ENCODE results near the gene ITGA8. TPM values are rescaled to one million over a fixed set of nuclear protein-coding genes. Genes with fewer than 3 reads are reported as not detected.
"Not testable (repeated sequence)": the region's sequence is repeated elsewhere in the genome, so short reads cannot be mapped to it uniquely, and the experiment has no call there.

ITGA8 gene
- total and polyA plus RNA-seq, 12 donors = 4.7 to 46.0 (median 22.2) TPM

DNA sequence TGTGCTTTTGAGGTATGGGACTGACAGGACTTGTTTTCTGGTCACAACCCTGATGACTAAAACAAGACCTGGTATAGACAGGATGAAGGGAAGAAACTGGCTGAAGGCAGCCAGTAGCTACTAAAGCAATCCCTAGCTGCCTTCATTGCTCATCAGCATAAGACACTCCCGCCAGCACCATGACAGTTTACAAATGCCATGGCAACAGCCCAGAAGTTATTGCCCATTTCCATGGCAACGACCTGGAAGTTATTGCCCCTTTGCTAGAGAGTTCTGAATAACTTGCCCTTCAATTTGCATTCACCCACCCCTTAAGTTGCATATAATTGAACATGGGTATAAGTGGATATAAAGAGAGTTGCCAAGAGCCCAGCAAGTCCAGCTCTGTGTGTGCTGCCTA, 179.0 kb downstream of the ITGA8 start:
- no peak for TF ChIP-seq POLR2A (IDR thresholded peaks at IDR 0.05)
- TF ChIP-seq, protein P1, sequence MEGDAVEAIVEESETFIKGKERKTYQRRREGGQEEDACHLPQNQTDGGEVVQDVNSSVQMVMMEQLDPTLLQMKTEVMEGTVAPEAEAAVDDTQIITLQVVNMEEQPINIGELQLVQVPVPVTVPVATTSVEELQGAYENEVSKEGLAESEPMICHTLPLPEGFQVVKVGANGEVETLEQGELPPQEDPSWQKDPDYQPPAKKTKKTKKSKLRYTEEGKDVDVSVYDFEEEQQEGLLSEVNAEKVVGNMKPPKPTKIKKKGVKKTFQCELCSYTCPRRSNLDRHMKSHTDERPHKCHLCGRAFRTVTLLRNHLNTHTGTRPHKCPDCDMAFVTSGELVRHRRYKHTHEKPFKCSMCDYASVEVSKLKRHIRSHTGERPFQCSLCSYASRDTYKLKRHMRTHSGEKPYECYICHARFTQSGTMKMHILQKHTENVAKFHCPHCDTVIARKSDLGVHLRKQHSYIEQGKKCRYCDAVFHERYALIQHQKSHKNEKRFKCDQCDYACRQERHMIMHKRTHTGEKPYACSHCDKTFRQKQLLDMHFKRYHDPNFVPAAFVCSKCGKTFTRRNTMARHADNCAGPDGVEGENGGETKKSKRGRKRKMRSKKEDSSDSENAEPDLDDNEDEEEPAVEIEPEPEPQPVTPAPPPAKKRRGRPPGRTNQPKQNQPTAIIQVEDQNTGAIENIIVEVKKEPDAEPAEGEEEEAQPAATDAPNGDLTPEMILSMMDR (IDR thresholded peaks at IDR 0.05) = no peak
- no peak overlapping the region for H3K4me3 ChIP-seq
- intact Hi-C loops (cut with DNase I) = no loop called here
- no peak overlapping the region for H3K27ac ChIP-seq
- no peak for DNase-seq
- no peaks in the 10 kb centered on the region for H3K9me3 ChIP-seq (replicated peaks in 1 of 3)
- H3K4me1 ChIP-seq (replicated peaks in 1 of 2) = no peaks in the 10 kb centered on the region
- H3K36me3 ChIP-seq (replicated peaks in 1 of 2) = no peaks in the 10 kb centered on the region
- H3K27me3 ChIP-seq = no peaks in the 10 kb centered on the region
- 65 to 78% (median 73%) methylated on average over 2 of the region's 2 CpGs for WGBS, 4 donors

GRCh38 chr10:15539262-15539661, 180.5 kb downstream of the ITGA8 start:
- no peak for DNase-seq
- no peaks in the 10 kb centered on the region for H3K36me3 ChIP-seq (replicated peaks in 1 of 2)
- no peak overlapping the region for H3K4me3 ChIP-seq
- 54 to 71% (median 64%) methylated on average over 1 of the region's 1 CpG for WGBS, 4 donors
- no peaks in the 10 kb centered on the region for H3K27me3 ChIP-seq
- no peaks in the 10 kb centered on the region for H3K4me1 ChIP-seq (replicated peaks in 1 of 2)
- intact Hi-C loops (cut with DNase I) = no loop called here
- H3K9me3 ChIP-seq (replicated peaks in 1 of 3) = no peaks in the 10 kb centered on the region
- TF ChIP-seq, protein P1 (IDR thresholded peaks at IDR 0.05) = no peak
- no peak for TF ChIP-seq POLR2A (IDR thresholded peaks at IDR 0.05)
- no peak overlapping the region for H3K27ac ChIP-seq

GRCh38 chr10:15534928-15535538, 184.7 kb downstream of the ITGA8 start:
- H3K4me3 ChIP-seq = not testable (repeated sequence)

GRCh38 chr10:15531927-15532722, 187.6 kb downstream of the ITGA8 start:
- no peak for DNase-seq
- no peak overlapping the region for H3K27ac ChIP-seq
- no peaks in the 10 kb centered on the region for H3K36me3 ChIP-seq (replicated peaks in 1 of 2)
- WGBS, 4 donors = 78 to 88% (median 85%) methylated on average over 8 to 13 of the region's 13 CpGs
- intact Hi-C loops (cut with DNase I) = no loop called here
- H3K4me1 ChIP-seq (replicated peaks in 1 of 2) = no peaks in the 10 kb centered on the region
- H3K4me3 ChIP-seq = no peak overlapping the region
- H3K27me3 ChIP-seq = no peaks in the 10 kb centered on the region
- TF ChIP-seq, protein P1 (IDR thresholded peaks at IDR 0.05) = no peak
- no peak for TF ChIP-seq POLR2A (IDR thresholded peaks at IDR 0.05)
- no peaks in the 10 kb centered on the region for H3K9me3 ChIP-seq (replicated peaks in 1 of 3)

More at GRCh38 chr10:15534928-15535538, 184.7 kb downstream of the ITGA8 start:
- H3K4me1 ChIP-seq (replicated peaks in 1 of 2); H3K36me3 ChIP-seq (replicated peaks in 1 of 2); H3K27ac ChIP-seq; intact Hi-C loops (cut with DNase I); DNase-seq; H3K9me3 ChIP-seq (replicated peaks in 1 of 3); H3K27me3 ChIP-seq: not testable (repeated sequence)
- 92 to 95% (median 93%) methylated on average over 6 to 31 of the region's 31 CpGs for whole genome bisulfite sequencing, 4 donors
